Measurements from ENCODE around the gene LIPT2. TPM values are rescaled to one million over a fixed set of nuclear protein-coding genes. Genes with fewer than 3 reads are reported as not detected.
"Not testable (repeated sequence)": the region's sequence is repeated elsewhere in the genome, so short reads cannot be mapped to it uniquely, and the experiment has no call there.

LIPT2 gene
- total and polyA plus RNA-seq, 4 donors: 2.0 to 6.9 (median 3.4) TPM

- no peak for TF ChIP-seq CTCF (IDR thresholded peaks at IDR 0.05; ENCODE audit: control extremely low read depth, extremely low read depth)
- ATAC-seq (ENCODE audit: insufficient read depth, low FRiP score): no peak
- Histone ChIP-seq H3K36me3 (ENCODE audit: control insufficient read depth in 4 of 4, insufficient read depth in 4 of 4, low read length in 4 of 4) (no peaks in the 10 kb centered on the region), H3K4me3 (no peak overlapping the region), H3K9me3 (ENCODE audit: control insufficient read depth in 4 of 4, insufficient read depth in 3 of 4, low read length in 3 of 4) (no peaks in the 10 kb centered on the region), H3K27me3 (ENCODE audit: control insufficient read depth in 3 of 3, insufficient read depth in 3 of 3, low read length in 2 of 3) (peaks cover 0 to 3% (median 0%) of the 10 kb centered on the region in 3 donors), H3K27ac (ENCODE audit: low read depth in 1 of 2, low read length in 1 of 2) (no peak overlapping the region), H3K4me1 (ENCODE audit: control insufficient read depth in 5 of 5, insufficient read depth in 5 of 5, low read length in 5 of 5) (no peaks in the 10 kb centered on the region), H3K9ac (ENCODE audit: insufficient read depth in 1 of 2, low read length in 2 of 2) (no peak overlapping the region)
- 58 to 80% methylated on average over 12 of the region's 12 CpGs for WGBS, 2 donors
- DNase-seq: peak in 1 of 3 donors; percentile 4
Observed at GRCh38 chr11:74520927-74521665, 27.6 kb upstream of the LIPT2 start.

DNA sequence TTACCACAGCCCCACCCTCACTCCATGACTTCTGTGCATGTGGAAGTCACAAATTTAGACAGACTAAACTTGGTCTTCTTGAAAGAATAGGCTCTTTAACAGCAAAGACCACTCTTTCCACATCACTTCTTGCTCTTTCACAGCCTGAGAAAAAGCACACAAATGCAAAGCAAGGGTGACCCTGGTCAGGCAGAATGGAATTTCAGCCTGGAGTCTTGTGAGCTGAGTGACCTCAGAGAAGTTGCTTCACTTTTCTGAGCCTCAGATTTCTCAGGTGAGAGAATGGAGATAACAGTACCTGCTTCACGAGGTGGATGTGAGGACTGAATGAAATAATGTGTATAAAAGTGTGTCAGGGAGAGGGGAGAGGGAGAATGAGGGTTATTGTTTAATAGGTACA, 26.8 kb upstream of the LIPT2 start:
- Histone ChIP-seq H3K4me3 (no peak overlapping the region), H3K9ac (ENCODE audit: insufficient read depth in 1 of 2, low read length in 2 of 2) (no peak overlapping the region), H3K9me3 (ENCODE audit: control insufficient read depth in 4 of 4, insufficient read depth in 3 of 4, low read length in 3 of 4) (no peaks in the 10 kb centered on the region), H3K36me3 (ENCODE audit: control insufficient read depth in 4 of 4, insufficient read depth in 4 of 4, low read length in 4 of 4) (no peaks in the 10 kb centered on the region), H3K27ac (ENCODE audit: low read depth in 1 of 2, low read length in 1 of 2) (no peak overlapping the region), H3K27me3 (ENCODE audit: control insufficient read depth in 3 of 3, insufficient read depth in 3 of 3, low read length in 2 of 3) (peaks cover 0 to 3% (median 0%) of the 10 kb centered on the region in 3 donors), H3K4me1 (ENCODE audit: control insufficient read depth in 5 of 5, insufficient read depth in 5 of 5, low read length in 5 of 5) (no peaks in the 10 kb centered on the region)
- 58 to 79% methylated on average over 1 of the region's 1 CpG for WGBS, 2 donors
- no peak for TF ChIP-seq CTCF (IDR thresholded peaks at IDR 0.05; ENCODE audit: control extremely low read depth, extremely low read depth)
- ATAC-seq (ENCODE audit: insufficient read depth, low FRiP score): no peak
- no peak for DNase-seq

GRCh38 chr11:74519710-74520109, 26.2 kb upstream of the LIPT2 start:
- DNase-seq: no peak
- H3K27me3 ChIP-seq (ENCODE audit: control insufficient read depth in 3 of 3, insufficient read depth in 3 of 3, low read length in 2 of 3): peaks cover 0 to 3% (median 0%) of the 10 kb centered on the region in 3 donors
- no peaks in the 10 kb centered on the region for H3K36me3 ChIP-seq (ENCODE audit: control insufficient read depth in 4 of 4, insufficient read depth in 4 of 4, low read length in 4 of 4)
- no peaks in the 10 kb centered on the region for H3K4me1 ChIP-seq (ENCODE audit: control insufficient read depth in 5 of 5, insufficient read depth in 5 of 5, low read length in 5 of 5)
- no peak for ATAC-seq (ENCODE audit: insufficient read depth, low FRiP score)
- WGBS, 2 donors: 81 to 90% methylated on average over 3 of the region's 3 CpGs
- H3K9me3 ChIP-seq (ENCODE audit: control insufficient read depth in 4 of 4, insufficient read depth in 3 of 4, low read length in 3 of 4): no peaks in the 10 kb centered on the region
- TF ChIP-seq CTCF (IDR thresholded peaks at IDR 0.05; ENCODE audit: control extremely low read depth, extremely low read depth): no peak
- no peak overlapping the region for H3K9ac ChIP-seq (ENCODE audit: insufficient read depth in 1 of 2, low read length in 2 of 2)
- no peak overlapping the region for H3K27ac ChIP-seq (ENCODE audit: low read depth in 1 of 2, low read length in 1 of 2)
- no peak overlapping the region for H3K4me3 ChIP-seq

GRCh38 chr11:74517592-74517991, 24.1 kb upstream of the LIPT2 start:
- WGBS, 2 donors: 86 to 92% methylated on average over 6 of the region's 6 CpGs
- not testable (repeated sequence) for H3K4me1 ChIP-seq (ENCODE audit: control insufficient read depth in 5 of 5, insufficient read depth in 5 of 5, low read length in 5 of 5); H3K9ac ChIP-seq (ENCODE audit: insufficient read depth in 1 of 2, low read length in 2 of 2); DNase-seq; H3K4me3 ChIP-seq; H3K9me3 ChIP-seq (ENCODE audit: control insufficient read depth in 4 of 4, insufficient read depth in 3 of 4, low read length in 3 of 4); H3K36me3 ChIP-seq (ENCODE audit: control insufficient read depth in 4 of 4, insufficient read depth in 4 of 4, low read length in 4 of 4); H3K27ac ChIP-seq (ENCODE audit: low read depth in 1 of 2, low read length in 1 of 2); ATAC-seq (ENCODE audit: insufficient read depth, low FRiP score); H3K27me3 ChIP-seq (ENCODE audit: control insufficient read depth in 3 of 3, insufficient read depth in 3 of 3, low read length in 2 of 3)
